HCT116 (cell line): ENCODE data around the gene APC2. TPM values are rescaled to one million over a fixed set of nuclear protein-coding genes. Genes with fewer than 3 reads are reported as not detected.

Experiments
- ATAC-seq: fragments of 200-7000 bp; cut with Tn5 transposase; 2 replicates; pipeline ENCODE4 v1.9.1; 2020; ENCODE audit warnings: mild to moderate bottlenecking, moderate library complexity
- BruUV-seq: library from RNA; stranded (reverse); fragments of 400-500 nt; replicated peaks from 2 replicates; lab custom pipeline; 2021; lab: Mats Ljungman, UMichigan
- CTCF ChIA-PET: fragments of 300-600 bp; sonication (Branson Sonifier 250); formaldehyde crosslinking; loops from one replicate; lab custom pipeline; 2021; ENCODE audit warnings: antibody characterized with exemption; lab: Charles Lee
- POLR2A ChIA-PET: fragments of 300-600, 350-600 bp; sonication (Branson Sonifier 250); formaldehyde crosslinking; loops from one replicate; lab custom pipeline; 2021; ENCODE audit warnings: antibody characterized with exemption; lab: Charles Lee
- RAD21 ChIA-PET, 2 experiments: fragments of 300-600 bp; sonication (Branson Sonifier 250); formaldehyde crosslinking; loops; one replicate each; lab custom pipeline; 2023; ENCODE audit warnings: low total read pairs in 2 of 2; ENCODE audit not compliant: uncharacterized antibody in 2 of 2, unreplicated experiment in 2 of 2, low non-redundant PET in 1 of 2; lab: Charles Lee
- DNase-seq: peaks from one replicate; pipeline ENCODE4 v3.0.0-alpha.2; 2010; ENCODE audit warnings: low read depth, low spot score
- H2AFZ ChIP-seq: fragments of 200-600 bp; shearing (Covaris generic), sonication (generic); 2 replicates; pipeline ENCODE4 v1.6.1; 2017; ENCODE audit warnings: low read depth, mixed run types, mixed read lengths, antibody characterized with exemption, low read length; ENCODE audit not compliant: poor library complexity, severe bottlenecking
- H3K27ac ChIP-seq: 2 replicates; pipeline ENCODE4 v1.5.1; 2012; ENCODE audit warnings: low read depth, low read length
- H3K27me3 ChIP-seq: fragments of 200-600 bp; sonication (generic); 2 replicates; pipeline ENCODE4 v1.6.1; 2016; ENCODE audit warnings: mixed run types, low read length, mixed read lengths; ENCODE audit not compliant: insufficient read depth
- H3K36me3 ChIP-seq, 2 experiments: fragments of 200-500 bp in 1 of 2; fragments of 200-600 bp in 1 of 2; sonication (Bioruptor generic) in 1 of 2; sonication (generic) in 1 of 2; 2 replicates each; pipeline versions ENCODE4 v1.5.1 to v1.6.1; 2014 to 2016; ENCODE audit warnings: low read length in 2 of 2, inconsistent platforms in 1 of 2, mixed read lengths in 1 of 2, mixed run types in 1 of 2; ENCODE audit not compliant: insufficient read depth in 2 of 2, control insufficient read depth in 1 of 2
- H3K4me1 ChIP-seq, 2 experiments: fragments of 200-600 bp in 1 of 2; sonication (generic) in 1 of 2; 2 replicates each; pipeline versions ENCODE4 v1.5.1 to v1.6.1; 2012 to 2017; ENCODE audit warnings: low read length in 2 of 2, inconsistent platforms in 1 of 2, mild to moderate bottlenecking in 1 of 2, mixed read lengths in 1 of 2, mixed run types in 1 of 2, moderate library complexity in 1 of 2; ENCODE audit not compliant: insufficient read depth in 2 of 2, control insufficient read depth in 1 of 2
- H3K4me2 ChIP-seq: fragments of 200-600 bp; sonication (generic); 2 replicates; pipeline ENCODE4 v1.6.1; 2017; ENCODE audit warnings: mixed run types, low read length, mixed read lengths
- H3K4me3 ChIP-seq, 2 experiments: fragments of 200-600 bp in 1 of 2; sonication (generic) in 1 of 2; replicated peaks in 1 of 2; 2 replicates each; pipeline ENCODE4 v1.5.1; 2011 to 2016; ENCODE audit warnings: low read length in 2 of 2, control low read depth in 1 of 2, low read depth in 1 of 2, mild to moderate bottlenecking in 1 of 2, mixed read lengths in 1 of 2, mixed run types in 1 of 2
- H3K79me2 ChIP-seq: fragments of 200-600 bp; sonication (generic); 2 replicates; pipeline ENCODE4 v1.6.1; 2017; ENCODE audit warnings: mild to moderate bottlenecking, mixed run types, low read length, moderate library complexity, mixed read lengths; ENCODE audit not compliant: insufficient read depth
- H3K9ac ChIP-seq: fragments of 200-600 bp; sonication (generic); 2 replicates; pipeline ENCODE4 v1.6.1; 2016; ENCODE audit warnings: low read length, mixed read lengths
- H3K9me2 ChIP-seq: fragments of 200-600 bp; sonication (generic), shearing (Covaris generic); 2 replicates; pipeline ENCODE4 v1.6.1; 2017; ENCODE audit warnings: mixed run types, mild to moderate bottlenecking, moderate library complexity; ENCODE audit not compliant: insufficient read depth
- H3K9me3 ChIP-seq, 2 experiments: fragments of 200-500 bp in 1 of 2; fragments of 200-600 bp in 1 of 2; sonication (Bioruptor generic) in 1 of 2; sonication (generic) in 1 of 2; 2 replicates each; pipeline ENCODE4 v1.6.1; 2014 to 2017; ENCODE audit warnings: low read length in 2 of 2, mixed read lengths in 2 of 2, inconsistent platforms in 1 of 2, low read depth in 1 of 2, mild to moderate bottlenecking in 1 of 2, mixed run types in 1 of 2, moderate library complexity in 1 of 2; ENCODE audit not compliant: control insufficient read depth in 1 of 2, insufficient read depth in 1 of 2
- H4K20me1 ChIP-seq: fragments of 200-600 bp; sonication (generic), shearing (Covaris generic); 2 replicates; pipeline ENCODE4 v1.6.1; 2017; ENCODE audit warnings: mixed run types, mild to moderate bottlenecking, moderate library complexity; ENCODE audit not compliant: insufficient read depth
- CEBPB ChIP-seq: IDR thresholded peaks from 2 replicates; pipeline ENCODE4 v1.6.1; 2012; ENCODE audit warnings: low read depth
- ELF1 ChIP-seq: IDR thresholded peaks from 2 replicates; pipeline ENCODE4 v1.6.1; 2012; ENCODE audit warnings: low read depth, borderline replicate concordance
- MAX ChIP-seq: IDR thresholded peaks from 2 replicates; pipeline ENCODE4 v1.6.1; 2012
- SIN3A ChIP-seq: IDR thresholded peaks from 2 replicates; pipeline ENCODE4 v1.6.1; 2012; ENCODE audit warnings: low read depth
- TCF7L2 ChIP-seq: IDR thresholded peaks from 2 replicates; pipeline ENCODE4 v1.7.0; 2011; ENCODE audit warnings: borderline replicate concordance, inconsistent platforms; ENCODE audit not compliant: insufficient read depth, insufficient read length; ENCODE audit errors: extremely low read depth
- ZNF274 ChIP-seq: fragments of 200-500 bp; sonication (Bioruptor generic); IDR thresholded peaks from 2 replicates; pipeline ENCODE4 v1.6.1; 2014; ENCODE audit warnings: mild to moderate bottlenecking, low read depth, low read length, inconsistent platforms
- intact Hi-C: fragments of 100-400 bp; cut with micrococcal nuclease; formaldehyde crosslinking; loops from 2 replicates; pipeline ENCODE4 v1.10.0; 2022
- total RNA-seq: library from RNA; stranded (reverse); gene quantifications from one replicate; pipeline ENCODE4 v1.2.1, GENCODE V29; 2021; ENCODE audit not compliant: unreplicated experiment
- TF ChIP-seq, protein P1 (sequence below), 3 experiments: fragments of 200-600 bp in 1 of 3; sonication (generic) in 1 of 3; IDR thresholded peaks in 2 of 3; conservative IDR thresholded peaks in 1 of 3; 2 replicates each; pipeline ENCODE4 v1.5.1; 2012 to 2017; ENCODE audit warnings: low read depth in 2 of 3, low read length in 2 of 3, antibody characterized with exemption in 1 of 3, borderline replicate concordance in 1 of 3, control low read depth in 1 of 3, mild to moderate bottlenecking in 1 of 3, mixed read lengths in 1 of 3, mixed run types in 1 of 3, moderate library complexity in 1 of 3; ENCODE audit not compliant: insufficient read depth in 1 of 3

APC2 gene
- total RNA-seq, 1 experiment from 2014 or later: 1.6 TPM

GRCh38 chr19:1471010-1471514 lies 21.1 kb downstream of the APC2 start (continued):
- TF ChIP-seq TCF7L2 (no peak), SIN3A (no peak)

DNA sequence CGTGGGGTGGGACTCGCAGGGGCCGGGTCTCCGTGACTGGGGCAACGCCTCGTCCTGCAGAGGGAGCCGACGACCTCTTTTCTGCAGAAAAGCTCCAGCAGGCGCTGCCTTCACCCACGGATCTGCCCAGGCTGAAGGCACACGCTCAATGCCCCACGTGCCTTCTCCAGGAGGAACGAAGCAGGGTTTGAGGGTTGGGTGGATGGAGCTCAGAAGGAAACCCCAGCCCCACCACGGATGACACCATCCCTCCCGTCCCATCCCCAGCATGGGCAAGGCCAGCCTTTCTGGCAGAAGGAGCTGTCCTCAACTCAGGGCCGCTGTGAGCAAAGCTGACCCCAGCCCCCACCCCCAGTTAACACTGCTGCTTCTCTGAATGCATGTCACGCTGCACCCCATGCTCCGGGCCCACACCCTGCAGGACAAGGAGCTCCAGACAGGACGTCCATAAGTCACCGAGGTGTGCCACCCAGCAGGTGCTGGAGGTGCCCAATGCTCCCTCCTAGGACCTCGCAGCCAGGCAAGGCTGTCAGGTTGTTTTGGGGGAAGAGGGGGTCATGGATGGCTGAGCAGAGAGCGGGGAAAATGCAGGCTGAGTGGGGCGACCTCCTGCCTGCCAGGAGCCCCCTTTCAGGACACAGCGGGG lies 21.7 kb downstream of the APC2 start:
- Histone ChIP-seq H3K27ac (peak overlapping the region; percentile 91; the same call in 1 of the 2 replicates), H3K36me3 (peaks cover 0 to 3% of the 10 kb centered on the region in 2 experiments; a peak in 1 of 4 replicates), H3K9ac (peak overlapping the region; percentile 60), H3K9me2 (no peaks in the 10 kb centered on the region), H3K27me3 (no peaks in the 10 kb centered on the region), H3K79me2 (peaks cover 22% of the 10 kb centered on the region; the same call in 1 of the 2 replicates), H3K4me3 (peak overlapping the region; percentile 57 to 66), H2AFZ (no peak overlapping the region), H3K4me1 (peaks cover 19 to 39% of the 10 kb centered on the region in 2 experiments), H4K20me1 (no peaks in the 10 kb centered on the region), H3K9me3 (no peaks in the 10 kb centered on the region), H3K4me2 (peak overlapping the region; percentile 96)
- ChIA-PET POLR2A (interaction anchor here (1.0 to 2.4 kb wide), 5 partner anchors 16 to 340 kb away, joined by 3 to 8 read pairs (median 5); partner anchors contain the start of gene REEP6), RAD21 (interaction anchor here in 1 of 2 experiments (0.7 kb wide), 1 partner anchor 64 kb away, joined by 3 read pairs; no protein-coding TSS in a partner anchor), CTCF (interaction anchor here (0.9 to 1.7 kb wide), 3 partner anchors 16 to 156 kb away, joined by 3 to 7 read pairs (median 3); no protein-coding TSS in a partner anchor)
- no peak for DNase-seq
- intact Hi-C loops: no loop called here
- TF ChIP-seq CEBPB: no peak
- peak; percentile 38; the same call in 1 of the 2 replicates for TF ChIP-seq MAX
- TF ChIP-seq, protein P1, sequence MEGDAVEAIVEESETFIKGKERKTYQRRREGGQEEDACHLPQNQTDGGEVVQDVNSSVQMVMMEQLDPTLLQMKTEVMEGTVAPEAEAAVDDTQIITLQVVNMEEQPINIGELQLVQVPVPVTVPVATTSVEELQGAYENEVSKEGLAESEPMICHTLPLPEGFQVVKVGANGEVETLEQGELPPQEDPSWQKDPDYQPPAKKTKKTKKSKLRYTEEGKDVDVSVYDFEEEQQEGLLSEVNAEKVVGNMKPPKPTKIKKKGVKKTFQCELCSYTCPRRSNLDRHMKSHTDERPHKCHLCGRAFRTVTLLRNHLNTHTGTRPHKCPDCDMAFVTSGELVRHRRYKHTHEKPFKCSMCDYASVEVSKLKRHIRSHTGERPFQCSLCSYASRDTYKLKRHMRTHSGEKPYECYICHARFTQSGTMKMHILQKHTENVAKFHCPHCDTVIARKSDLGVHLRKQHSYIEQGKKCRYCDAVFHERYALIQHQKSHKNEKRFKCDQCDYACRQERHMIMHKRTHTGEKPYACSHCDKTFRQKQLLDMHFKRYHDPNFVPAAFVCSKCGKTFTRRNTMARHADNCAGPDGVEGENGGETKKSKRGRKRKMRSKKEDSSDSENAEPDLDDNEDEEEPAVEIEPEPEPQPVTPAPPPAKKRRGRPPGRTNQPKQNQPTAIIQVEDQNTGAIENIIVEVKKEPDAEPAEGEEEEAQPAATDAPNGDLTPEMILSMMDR (IDR thresholded peaks at IDR 0.05 in 2 of 3, conservative IDR thresholded peaks at IDR 0.05 in 1 of 3; ENCODE audit: borderline replicate concordance in 1 of 3, insufficient read depth in 1 of 3, low read depth in 2 of 3, low read length in 2 of 3): peak in 2 of 3 experiments; percentile 24 to 37; a peak in 3 of 6 replicates
- no peak for TF ChIP-seq ZNF274
- TF ChIP-seq ELF1: no peak
- BruUV-seq: no TSS peak
- peak; percentile 9 for ATAC-seq
